ENCODE data around the gene ACRV1.

GRCh38 chr11:125675196-125675595, 5.5 kb downstream of the ACRV1 start:
- TF ChIP-seq, protein P1, sequence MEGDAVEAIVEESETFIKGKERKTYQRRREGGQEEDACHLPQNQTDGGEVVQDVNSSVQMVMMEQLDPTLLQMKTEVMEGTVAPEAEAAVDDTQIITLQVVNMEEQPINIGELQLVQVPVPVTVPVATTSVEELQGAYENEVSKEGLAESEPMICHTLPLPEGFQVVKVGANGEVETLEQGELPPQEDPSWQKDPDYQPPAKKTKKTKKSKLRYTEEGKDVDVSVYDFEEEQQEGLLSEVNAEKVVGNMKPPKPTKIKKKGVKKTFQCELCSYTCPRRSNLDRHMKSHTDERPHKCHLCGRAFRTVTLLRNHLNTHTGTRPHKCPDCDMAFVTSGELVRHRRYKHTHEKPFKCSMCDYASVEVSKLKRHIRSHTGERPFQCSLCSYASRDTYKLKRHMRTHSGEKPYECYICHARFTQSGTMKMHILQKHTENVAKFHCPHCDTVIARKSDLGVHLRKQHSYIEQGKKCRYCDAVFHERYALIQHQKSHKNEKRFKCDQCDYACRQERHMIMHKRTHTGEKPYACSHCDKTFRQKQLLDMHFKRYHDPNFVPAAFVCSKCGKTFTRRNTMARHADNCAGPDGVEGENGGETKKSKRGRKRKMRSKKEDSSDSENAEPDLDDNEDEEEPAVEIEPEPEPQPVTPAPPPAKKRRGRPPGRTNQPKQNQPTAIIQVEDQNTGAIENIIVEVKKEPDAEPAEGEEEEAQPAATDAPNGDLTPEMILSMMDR (conservative IDR thresholded peaks at IDR 0.05 in 1 of 2, IDR thresholded peaks at IDR 0.05 in 1 of 2; ENCODE audit: low read depth in 1 of 2, low read length in 2 of 2), result no peak
- no peak for TF ChIP-seq EZH2 (IDR thresholded peaks at IDR 0.05; ENCODE audit: low read length, missing control alignments)
